Activated T-cell treated with anti-CD3 and anti-CD28 coated beads for 24 hours (primary cell): ENCODE results near the gene BRD3OS.
A peak's percentile ranks its signal among the peaks of the same experiment; 100 is the strongest.

Experiments used
- DNase-seq: peaks from one replicate; pipeline ENCODE4 v3.0.0-alpha.2; 2020; ENCODE audit warnings: low read depth

The BRD3OS gene, protein sequence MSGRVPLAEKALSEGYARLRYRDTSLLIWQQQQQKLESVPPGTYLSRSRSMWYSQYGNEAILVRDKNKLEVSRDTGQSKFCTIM

DNA sequence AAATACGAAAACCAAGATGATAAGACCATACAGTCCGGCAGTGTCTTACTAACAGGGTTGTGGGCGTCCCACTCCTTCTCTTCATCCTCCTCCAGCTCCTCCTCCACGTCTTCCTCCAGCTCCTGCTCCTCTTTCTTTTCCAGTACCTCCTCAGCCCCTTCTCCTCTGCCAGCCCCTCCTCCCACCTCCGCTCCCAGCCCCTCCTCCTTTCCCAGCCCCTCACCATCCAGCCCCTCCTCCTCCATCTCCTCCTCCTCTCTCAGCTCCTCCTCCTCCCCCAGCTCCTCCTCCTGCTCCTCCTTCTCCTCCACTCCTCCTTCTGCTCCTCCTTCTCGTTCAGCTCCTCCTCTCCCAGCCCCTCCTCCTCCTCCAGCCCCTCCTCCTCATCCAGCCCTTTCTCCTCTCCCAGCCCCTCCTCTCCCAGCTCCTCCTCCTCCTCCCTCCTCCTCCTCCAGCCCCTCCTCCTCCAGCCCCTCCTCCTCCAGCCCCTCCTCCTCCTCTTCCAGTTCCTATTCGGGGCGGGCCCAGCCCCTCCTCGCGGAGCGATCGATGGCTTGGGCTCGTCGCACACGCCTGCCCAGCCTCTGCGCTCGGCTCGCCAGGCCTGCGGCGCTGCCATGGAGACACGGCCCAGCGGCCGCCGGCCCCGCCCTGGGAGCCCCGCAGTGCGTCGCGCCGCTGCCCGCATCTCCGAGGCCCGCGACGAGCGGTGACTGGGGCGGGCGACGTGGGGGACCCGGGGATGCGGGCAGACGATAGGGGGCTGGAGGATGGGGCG is at the start of gene BRD3OS:
Gene BRD3OS, plus strand, starts transcription at position 654 of the 778 bp plus-strand sequence. CDS start 1,267 bp downstream, outside the sequence.
- peak; percentile 85 for DNase-seq

DNA sequence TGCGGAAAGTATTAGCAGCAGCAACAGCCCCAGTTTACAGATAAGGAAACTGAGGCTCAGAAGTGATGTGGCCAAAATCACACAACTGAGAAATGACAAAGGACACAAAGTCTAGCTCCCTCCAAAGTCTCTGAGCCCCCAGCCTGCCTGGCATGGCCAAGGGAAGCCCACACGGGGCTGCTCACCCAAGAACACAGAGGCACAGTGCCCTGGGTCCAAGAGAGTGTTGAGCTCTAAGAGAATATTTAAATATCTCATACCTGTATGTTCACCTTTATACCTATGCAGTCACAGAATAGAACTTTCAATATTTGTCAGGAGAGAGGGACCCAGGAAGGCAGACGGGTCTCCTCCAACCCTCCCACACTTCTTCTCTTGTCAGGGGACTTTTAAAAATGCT is 49.8 kb upstream of the BRD3OS start:
- no peak for DNase-seq

DNA sequence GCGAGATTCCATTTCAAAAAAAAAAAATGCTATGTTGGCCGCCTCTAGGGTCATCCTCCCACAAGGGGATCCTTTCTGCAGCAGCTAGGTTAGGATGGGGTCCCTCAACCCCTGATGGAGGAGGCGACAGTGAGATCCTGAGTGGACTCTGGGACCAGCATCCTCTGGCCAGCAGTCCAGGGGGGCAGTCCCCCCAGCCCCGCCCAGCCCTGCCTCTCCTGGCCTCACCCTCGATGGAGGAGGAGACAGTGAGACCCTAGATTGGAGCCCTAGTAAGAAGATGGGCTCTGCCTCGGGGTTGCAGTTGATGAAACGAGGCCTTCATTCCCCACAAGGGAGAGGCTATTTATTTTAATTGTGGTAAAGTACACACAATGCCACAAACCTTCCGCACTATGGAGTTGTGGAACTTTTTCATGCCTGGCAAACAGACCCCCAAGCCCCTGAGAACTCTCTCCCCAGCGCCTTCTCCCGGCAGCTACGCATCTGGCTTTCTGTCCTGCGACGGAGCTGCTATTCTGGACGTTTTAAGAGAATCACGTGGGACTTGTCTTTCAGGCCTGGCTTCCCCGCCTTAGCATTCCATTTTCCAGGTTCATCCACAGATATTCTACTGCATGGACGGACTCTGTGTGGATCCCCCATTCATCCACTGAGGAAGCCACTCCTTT is 49.0 kb upstream of the BRD3OS start:
- DNase-seq = no peak

DNA sequence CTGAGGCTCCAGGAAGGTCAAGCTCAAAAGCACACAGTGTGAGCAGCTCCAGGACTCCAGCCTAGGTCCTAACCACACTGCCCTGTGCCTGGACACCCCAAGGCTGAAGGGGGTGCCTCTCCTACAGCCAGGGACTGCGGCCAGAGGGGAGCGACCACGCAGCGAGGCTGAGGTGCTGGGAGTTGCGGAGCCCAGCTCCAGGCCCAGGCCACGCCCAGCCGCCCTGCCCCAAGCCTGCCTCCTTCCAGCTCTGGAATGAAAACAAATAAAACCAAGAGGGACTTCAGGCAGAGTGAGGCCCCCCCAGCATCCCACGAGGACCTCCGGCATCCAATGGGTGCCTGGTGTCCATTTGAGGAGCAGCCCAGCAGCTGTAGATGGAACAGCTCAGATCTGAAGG is 48.4 kb upstream of the BRD3OS start:
- no peak for DNase-seq

DNA sequence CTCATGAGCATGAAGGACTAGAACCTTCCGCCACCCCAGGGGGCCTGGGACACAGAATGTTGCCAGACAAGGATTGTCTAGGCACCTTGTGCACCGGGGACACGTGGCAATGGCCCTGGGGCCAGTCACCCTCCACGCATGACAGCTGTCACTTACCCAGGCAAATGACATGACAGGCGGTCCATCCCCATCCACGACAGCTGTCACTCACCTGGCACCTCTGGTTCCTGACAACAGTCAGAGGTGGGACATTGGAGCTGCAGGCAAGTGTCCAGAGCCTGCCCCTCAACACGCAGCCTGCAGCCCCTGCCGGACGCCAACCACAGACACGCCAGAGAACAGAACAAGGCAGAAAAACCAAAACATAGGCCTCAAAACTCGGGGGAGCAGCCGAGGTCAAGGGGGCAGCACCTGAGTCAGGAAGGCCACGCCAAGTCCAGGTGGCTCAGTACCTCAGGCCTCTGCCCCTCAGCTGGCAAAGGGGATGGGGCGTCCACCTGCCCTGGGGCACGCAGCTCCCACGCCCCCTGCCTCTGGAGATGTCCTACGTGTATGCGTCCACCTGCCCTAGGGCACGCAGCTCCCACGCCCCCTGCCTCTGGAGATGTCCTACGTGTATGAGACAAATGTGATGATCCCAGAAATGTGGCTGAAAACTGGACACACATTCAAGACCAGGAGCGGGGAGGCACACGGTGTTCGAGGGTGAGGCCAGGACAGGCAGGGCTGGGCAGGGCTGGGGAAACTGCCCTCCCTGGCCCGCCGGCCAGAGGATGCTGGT is 47.7 kb upstream of the BRD3OS start:
- no peak for DNase-seq

DNA sequence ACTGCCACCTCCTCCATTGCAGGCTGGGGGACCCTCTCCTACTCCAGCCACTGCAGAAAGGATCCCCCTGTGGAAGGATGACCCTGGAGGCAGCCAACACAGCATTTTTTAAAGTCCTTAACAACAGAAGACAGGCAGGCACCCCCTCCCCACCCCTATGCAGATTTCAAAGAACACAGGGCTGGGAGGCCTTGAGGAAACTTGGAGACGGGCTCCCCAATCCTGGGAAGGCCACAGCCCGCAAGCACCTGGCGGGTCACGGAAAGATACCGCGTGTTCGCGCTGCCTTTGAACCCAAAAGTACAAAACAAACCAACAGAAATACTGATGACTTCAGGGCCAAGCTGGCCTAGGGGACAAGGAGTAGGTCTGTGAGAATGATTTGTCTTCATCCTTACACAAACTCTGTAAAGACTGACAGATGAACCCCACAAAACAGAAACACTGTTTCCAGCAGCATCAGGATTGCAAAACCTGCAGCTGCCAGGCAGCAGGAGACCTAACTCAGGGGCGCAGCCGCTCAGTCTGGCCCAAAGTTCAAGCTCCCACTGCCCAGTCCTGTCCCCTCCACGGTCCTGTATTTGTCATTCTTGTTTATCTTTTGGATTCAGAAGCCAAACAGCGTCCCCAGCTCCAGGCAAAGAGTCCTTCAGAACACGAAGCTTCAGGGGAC is 46.9 kb upstream of the BRD3OS start:
- DNase-seq = no peak

DNA sequence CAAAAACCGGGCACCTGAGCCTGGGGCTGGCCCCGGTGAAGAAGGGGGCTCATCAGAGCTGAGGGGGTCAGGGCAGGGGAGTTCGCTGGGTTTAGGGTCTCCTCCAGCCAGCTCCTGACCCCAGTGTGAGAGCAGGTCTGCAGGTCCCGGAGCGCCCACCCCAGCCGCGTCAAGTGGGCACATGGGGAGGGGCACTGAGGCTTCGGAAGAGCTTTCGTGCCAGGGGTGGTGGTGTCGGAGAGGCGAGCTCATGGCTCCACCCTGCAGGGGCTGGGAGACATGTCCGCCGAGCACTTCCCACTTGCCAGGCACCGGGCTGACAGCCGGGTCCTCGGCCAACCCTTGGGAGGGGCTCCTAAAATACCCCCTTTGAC is 46.4 kb upstream of the BRD3OS start:
- no peak for DNase-seq

DNA sequence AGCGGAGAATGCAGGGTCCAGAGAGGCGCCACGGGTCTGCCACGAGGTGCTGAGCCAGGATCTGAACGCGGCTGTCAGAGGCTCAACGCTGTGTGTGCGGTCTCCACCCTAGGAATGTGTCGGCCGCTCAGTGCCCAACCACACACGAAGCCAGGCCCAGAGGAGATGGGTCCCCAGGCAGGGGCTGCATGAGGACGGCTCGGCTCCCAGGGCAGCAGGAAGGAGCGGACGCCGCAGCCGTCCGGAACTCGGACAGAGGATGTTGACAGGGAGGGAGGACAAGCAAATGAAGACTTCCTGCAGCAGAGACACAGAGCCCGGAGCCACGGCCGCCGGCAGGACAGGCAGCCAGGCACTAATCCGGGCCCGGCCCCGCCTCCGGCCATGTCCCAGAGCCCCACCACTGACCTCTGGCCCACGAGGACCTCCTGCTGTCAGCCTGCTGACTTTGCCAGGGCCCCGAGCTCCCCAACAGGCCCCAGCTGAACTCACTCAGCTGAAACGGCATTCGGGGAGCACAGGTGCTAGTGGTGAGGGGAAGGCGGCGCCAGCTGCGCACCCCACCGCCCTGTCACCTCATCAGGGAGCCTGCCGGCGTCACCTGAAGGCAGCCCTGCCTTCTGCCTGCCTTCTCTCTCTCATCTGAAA is 45.9 kb upstream of the BRD3OS start:
- DNase-seq = no peak

DNA sequence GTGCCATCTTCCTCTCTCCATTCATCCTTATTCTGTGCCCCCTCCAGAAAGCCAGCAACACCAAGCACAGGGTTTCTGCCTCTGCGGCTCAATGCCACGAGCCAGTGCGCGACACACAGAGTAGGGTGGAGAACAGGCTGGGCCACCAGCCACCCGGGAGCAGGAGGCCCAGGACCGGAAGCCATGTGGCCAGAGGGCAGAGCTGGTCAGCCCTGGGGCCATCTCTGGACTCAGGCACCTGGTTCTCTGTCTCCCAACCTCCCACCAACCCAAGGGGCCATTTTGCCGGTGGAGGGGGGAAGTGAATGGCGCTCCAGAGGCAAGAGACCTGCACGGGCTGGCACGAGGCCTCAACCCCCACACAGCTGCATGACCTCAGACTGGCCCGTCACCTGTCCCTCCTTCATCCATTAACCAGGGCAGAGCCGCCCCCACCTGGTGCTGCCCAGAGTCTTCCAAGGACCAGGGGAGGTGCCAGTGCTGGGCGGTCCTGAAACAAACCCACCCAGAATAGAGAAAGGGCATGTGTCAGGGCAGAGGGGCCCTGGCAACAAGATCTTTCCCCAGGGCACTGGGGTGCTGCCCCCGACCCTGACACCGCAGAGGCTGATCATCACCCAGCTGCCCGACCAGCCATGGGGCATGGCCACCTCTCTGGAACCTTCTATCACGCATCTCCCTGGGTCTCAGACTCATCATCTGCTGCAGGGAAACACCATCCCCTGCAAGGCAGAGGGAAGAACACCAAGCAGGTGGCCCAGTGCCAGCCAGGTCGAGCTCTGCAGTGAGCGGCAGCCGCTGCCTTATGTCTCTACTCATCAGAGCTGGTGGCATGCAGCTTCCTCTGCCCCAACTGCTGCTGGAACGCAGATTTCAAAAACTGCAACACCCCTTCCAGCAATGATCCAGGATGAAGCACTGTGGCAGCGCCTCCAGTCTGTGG is 45.1 kb upstream of the BRD3OS start:
- no peak for DNase-seq

DNA sequence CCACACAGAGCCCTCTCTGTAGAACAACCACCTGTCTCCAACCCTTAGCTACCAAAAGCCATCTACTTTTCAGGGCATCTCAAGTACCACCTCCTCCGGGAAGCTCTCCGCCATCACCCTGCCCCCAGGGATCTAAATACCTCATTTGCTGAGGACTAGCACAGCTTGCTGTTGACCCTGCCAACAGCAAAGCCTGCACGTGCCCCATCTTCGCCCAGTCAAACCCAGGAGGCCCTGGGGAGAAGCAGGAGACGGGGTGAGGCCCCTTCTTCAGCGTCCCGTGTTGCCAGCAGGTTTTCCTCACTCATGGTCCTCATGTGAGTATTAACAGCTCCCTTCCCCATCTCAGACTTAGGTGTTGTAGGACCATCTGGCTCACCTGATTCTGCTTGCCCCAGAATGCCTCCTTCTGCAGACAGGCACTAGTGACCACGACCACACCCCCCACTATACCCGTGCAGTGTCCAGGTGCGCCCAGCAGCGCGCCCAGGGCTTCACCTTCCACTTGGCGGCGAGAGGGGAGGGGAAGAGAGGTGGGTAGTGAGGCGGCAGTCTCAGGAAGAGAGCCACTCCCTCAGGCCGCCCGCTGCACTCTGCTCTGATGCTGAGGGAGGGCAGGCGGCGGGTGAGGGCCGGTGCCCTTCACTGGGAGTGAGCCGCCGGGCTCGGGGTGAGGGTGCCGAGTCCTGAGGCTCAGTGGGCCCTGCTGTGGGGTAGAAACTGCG is 44.3 kb upstream of the BRD3OS start:
- DNase-seq = no peak

DNA sequence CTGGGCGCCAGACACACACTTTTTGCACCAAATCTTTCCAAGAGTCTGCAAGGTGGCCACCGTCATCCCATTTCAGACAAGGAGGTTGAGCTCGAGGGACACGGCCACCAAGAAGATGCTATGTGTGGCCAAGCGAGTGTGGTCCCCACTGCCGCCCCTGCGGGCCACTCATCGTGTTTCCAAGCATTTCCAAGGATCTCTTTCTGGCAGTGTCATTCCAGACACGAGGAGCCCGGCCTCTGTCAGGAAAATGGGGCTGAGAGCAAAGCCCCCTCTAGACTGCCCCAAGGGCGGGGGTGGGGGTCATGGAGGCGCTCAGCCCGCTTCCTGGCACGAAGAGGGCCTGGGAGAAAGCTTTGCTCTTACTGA is 43.7 kb upstream of the BRD3OS start:
- no peak for DNase-seq

DNA sequence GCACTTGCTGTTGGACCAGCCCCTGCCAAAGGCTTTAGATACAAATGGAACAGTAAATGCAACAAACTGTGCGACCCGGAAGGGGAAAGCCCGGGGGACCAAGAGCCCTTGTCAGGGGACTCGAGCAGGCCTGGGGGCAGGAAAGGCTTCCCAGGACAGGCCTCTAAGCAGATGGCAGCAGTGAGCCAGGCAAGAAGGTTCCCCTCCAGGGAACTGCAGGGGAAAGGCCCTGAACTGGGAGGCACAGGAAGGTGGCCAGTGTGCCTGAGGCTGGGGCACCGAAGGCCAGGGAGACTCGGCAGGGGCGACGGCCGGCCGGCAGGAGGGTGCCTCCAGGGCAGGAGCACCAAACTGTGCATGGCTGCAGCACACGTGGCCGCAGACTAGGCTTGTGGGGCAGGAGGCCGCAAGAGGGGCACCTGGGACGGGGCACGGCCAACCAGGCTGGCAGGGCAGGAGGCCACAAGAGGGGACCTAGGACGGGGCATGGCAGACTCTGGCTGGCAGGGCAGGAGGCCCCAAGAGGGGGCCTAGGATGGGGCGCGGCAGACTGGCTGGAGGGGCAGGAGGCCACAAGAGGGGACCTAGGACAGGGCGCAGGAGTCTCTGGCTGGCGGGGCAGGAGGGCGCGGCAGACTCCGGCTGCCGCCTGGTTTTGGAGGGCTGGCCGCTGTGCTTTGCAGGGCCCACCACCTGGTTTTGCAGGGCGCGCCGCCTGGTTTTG is 43.2 kb upstream of the BRD3OS start:
- DNase-seq = no peak

DNA sequence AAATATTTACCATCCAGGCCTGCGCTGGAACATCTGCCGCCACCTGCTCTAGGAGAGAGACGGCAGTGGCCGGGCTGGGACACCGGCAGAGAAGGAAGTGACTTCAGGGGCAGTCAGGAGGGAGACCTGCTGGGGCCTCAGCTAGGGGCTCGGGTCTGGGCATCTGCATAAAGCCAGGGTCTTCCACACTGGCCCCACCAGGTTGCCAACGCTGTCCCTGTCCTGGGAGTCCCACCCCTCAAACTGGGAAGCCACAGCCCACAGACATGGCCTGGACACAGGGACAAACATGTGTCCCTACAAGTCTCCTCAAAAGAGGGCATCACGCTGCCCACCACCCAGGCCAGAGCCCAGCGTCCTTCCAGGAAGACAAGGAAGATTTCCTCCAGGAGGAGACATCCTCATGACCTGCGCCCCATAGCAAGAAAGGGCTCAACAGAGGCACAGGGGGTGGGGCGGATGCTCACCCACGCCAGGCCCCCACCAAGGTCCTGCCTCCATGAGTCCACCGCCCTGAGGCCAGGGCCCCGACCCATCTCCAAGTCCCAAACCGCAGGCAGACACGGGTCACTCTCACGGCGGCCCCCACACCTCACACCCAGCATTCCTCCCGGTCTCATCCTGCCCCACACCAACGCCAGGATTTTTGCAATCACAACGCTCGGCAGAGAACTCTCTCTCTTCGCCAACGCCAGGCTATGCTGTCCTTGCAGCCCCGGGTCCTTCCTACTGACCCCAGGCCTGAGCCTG is 42.1 kb upstream of the BRD3OS start:
- DNase-seq = no peak

DNA sequence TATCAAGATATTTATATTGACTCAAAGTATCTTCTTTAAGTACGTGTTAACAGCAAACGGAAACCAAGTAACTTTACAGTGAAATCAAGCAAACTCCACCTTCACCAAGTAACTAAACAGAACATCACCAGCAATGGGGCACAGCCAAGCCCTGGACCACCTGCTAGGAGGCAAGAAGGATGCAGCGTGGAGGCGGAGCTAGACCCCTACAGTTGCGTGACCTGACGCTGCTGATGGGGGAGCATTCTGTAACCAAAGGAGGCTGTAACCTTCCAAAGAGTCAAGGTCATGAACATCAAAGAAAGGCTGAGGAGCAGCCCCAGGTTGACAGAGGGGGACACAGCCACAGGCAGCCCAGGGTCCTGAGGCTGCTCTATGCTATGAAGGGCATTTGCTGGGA is 39.2 kb upstream of the BRD3OS start:
- no peak for DNase-seq

DNA sequence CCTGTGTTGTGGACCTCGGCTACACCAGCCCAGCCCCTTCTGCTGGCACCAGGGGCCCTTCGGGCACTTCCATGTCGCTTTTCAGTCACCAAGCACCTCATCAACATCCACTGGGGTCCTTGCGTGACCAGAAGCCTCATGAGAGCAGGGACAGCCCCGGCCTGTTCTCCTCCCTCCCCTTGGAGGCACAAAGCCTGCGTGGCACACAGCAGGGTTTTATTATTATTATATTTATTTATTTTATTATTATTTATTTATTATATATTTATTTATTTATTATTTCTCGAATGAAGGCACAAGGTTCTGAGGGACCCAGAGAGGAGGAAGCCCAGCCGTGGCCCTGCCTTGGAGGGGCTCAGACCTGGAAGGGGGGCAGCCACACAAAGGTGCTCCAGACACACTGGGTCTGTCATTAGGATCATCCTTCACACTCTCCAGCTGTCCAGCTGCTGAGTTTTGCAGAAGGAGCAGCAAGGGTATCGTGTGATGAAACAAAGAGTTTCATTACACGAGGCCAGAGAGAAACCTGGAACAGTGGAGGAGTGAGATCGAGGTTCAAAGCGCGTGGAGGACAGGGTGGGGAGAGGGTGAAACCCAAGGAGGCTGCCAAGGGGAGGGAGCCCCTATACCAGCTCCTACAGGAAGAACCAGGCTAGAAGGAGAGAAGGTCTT is 38.4 kb upstream of the BRD3OS start:
- DNase-seq = no peak

DNA sequence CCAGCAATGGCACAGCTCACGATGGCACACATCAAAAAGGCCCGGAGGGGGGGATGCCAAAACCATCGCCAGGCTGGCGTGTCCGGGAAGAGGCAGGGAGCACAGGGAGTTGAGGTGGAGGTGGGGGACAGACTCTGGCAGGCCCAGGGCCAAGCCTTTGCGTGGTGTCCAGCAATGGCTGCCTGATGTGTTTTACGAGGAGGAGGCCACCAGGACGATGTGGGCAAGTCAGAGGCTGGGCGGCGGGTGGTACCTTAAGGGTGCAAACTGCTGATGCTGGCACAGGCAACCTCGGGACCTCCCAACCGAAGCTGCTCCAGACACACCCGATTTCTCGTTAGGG is 37.9 kb upstream of the BRD3OS start:
- no peak for DNase-seq

DNA sequence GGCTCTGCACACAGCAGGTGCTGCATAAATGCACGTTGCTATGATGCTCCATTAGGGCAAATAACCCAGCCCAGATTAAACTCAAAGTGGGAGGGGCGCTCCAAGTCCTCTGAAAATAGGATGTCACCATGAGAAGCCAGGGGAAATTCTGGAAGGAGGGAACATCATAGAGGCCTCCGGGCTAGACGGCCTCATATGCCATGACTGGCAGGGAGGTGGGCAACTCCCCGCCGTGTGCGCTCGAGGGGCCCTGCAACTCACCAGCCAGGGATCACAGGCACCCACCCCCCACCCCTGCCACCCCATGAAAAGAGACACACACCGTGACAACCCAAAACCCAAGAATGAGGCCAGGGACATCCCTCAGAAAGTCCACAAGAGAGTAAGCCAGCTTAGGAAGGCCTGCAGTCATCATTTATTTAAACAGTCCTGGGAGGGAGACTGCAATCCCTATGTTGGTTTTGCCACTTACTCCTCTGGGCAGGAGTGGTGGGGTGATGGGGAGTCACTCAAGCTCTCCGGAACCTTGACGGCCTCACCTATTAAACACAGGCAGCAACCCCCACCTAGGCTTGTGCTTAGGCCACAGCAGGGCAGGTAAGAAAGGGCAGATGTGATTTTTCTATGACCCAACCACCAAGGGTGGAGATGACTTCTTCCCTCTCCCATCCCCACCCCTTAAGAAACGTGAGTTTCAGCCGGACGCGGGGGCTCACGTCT is 37.2 kb upstream of the BRD3OS start:
- DNase-seq = no peak
